ENCODE data around the gene DCST1.

DCST1 gene

DNA sequence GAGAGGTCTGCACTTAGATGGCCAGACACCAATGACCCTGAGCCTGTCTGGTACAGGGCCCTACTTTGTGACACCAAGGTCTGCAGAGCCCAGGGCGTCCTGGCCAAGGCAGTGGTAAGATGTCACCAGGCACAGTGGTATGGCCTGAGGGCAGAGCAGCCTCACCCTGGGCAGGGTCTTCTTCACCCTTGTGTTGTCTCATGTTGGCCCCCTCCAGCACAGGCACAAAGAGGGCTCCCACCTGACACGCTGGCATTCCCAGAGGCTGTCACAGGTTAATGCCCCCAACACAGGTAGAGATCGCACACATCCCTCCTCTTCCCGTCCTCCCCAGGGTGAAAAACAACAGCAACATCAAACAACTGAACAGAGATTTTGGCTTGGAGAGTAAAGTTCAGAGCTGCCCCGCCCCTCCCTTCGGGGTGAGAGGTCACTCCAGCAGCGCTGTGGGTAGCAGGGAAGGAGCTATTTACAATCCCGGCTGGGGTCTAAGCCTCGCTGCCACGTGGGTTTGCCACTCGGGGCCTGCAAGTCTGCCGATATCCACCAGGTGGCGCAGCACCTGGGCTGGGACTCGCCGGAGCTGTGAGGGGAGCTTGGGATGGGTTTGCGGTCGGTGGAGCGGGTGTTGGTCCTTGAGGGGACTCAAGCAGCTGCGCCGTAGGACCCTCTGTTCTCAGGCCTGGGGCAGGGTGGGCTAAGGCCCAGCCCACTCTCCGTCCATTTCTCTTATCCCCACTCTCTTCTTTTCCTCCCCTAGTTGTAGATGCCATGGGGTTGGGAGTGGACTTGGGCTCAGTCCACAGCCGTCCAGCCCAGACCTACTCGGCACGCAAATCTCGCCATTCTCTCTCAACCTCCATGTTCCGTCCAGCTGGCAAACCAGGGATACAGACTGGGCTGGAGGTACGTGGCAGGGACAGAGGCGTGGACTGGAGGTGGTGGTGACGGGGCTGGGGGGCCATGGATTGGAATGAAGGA lies 57.7 kb downstream of the DCST1 start:
- Histone ChIP-seq H3K4me1 (peaks cover 62% of the 10 kb centered on the region), H3K4me3 (no peak overlapping the region), H4K20me1 (no peaks in the 10 kb centered on the region), H3K9me3 (no peaks in the 10 kb centered on the region), H3K4me2 (peak overlapping the region; percentile 78), H3K9ac (peak overlapping the region; percentile 36; the same call in 1 of the 2 replicates), H3K27me3 (no peaks in the 10 kb centered on the region), H3K27ac (peak overlapping the region; percentile 47; the same call in 1 of the 2 replicates), H3K36me3 (no peaks in the 10 kb centered on the region)
- TF ChIP-seq Cebpa-rat (IDR thresholded peaks at IDR 0.05): no peak

- no peak overlapping the region for H3K27ac ChIP-seq
- no peaks in the 10 kb centered on the region for H3K36me3 ChIP-seq
Measured at GRCh38 chr1:155092131-155092530, 58.5 kb downstream of the DCST1 start.

GRCh38 chr1:155092641-155093040 lies 59.0 kb downstream of the DCST1 start:
- no peak overlapping the region for H3K9ac ChIP-seq
- no peak overlapping the region for H3K4me3 ChIP-seq
- H3K9me3 ChIP-seq: no peaks in the 10 kb centered on the region
- H3K4me1 ChIP-seq: peaks cover 49% of the 10 kb centered on the region
- no peak for TF ChIP-seq Cebpa-rat (IDR thresholded peaks at IDR 0.05)
- peak overlapping the region; percentile 78 for H3K4me2 ChIP-seq
- no peak overlapping the region for H3K27ac ChIP-seq
- H4K20me1 ChIP-seq: no peaks in the 10 kb centered on the region
- H3K27me3 ChIP-seq: no peaks in the 10 kb centered on the region
- no peaks in the 10 kb centered on the region for H3K36me3 ChIP-seq

More at GRCh38 chr1:155092131-155092530, 58.5 kb downstream of the DCST1 start:
- Histone ChIP-seq H4K20me1 (no peaks in the 10 kb centered on the region), H3K9me3 (no peaks in the 10 kb centered on the region), H3K4me1 (peaks cover 54% of the 10 kb centered on the region), H3K27me3 (no peaks in the 10 kb centered on the region), H3K4me2 (peak overlapping the region; percentile 78), H3K9ac (no peak overlapping the region), H3K4me3 (no peak overlapping the region)
- TF ChIP-seq Cebpa-rat (IDR thresholded peaks at IDR 0.05): no peak

DNA sequence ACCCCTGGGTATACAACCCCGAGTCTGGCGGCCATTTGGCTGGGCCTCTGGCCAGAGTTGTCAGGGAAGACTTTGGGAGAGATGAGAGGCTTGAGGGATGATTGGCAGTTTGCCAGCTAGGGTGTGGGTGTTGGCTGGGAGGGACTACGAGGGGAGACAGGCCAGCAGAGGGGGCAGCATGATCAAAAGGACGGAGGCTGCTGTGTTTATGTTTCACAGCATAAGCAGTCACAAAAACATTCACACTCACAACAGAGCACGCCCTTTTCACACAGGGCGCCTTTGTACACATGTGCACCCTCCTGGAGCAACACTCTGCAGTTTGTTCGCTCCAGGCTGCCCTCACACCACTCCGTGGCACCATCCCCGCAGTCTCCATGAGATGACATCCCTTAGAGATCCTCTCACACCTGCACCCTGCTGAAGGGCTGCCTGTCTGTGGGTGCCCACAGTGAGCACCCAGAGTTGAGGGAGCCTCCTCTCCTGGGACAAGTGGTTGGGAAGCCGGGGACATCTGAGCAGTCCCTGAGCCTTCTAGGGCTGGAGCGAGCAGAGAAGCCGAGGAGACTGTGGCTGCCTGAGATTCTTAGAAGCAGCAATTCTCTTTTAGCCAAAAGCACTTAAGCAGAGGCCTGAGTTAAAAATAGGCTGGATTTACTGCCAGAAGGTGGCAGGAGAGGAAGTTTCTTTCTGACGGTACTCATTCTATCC lies 60.4 kb downstream of the DCST1 start:
- H3K27ac ChIP-seq: peak overlapping the region; percentile 35
- TF ChIP-seq Cebpa-rat (IDR thresholded peaks at IDR 0.05): no peak
- no peaks in the 10 kb centered on the region for H3K9me3 ChIP-seq
- H3K27me3 ChIP-seq: no peaks in the 10 kb centered on the region
- peaks cover 47% of the 10 kb centered on the region for H3K4me1 ChIP-seq
- peak overlapping the region; percentile 78 for H3K4me2 ChIP-seq
- H3K36me3 ChIP-seq: no peaks in the 10 kb centered on the region
- no peak overlapping the region for H3K4me3 ChIP-seq
- peak overlapping the region; percentile 52 for H3K9ac ChIP-seq
- no peaks in the 10 kb centered on the region for H4K20me1 ChIP-seq

DNA sequence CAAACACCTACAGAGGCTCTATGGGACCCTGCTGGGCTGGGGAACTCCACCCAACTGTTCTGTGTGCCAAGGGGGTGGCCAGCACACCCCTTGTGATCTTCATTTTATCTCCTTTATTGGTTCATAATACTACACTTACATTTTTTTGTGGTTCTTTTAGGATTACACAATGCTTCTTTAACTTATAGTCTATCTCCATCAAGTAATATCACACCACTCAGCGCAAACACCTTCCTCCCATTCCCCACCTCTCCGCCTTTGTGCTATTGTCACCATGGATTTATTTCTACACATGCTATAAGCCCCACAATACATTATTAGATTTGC lies 61.0 kb downstream of the DCST1 start:
- H3K4me3 ChIP-seq: no peak overlapping the region
- H3K27ac ChIP-seq: peak overlapping the region; percentile 35
- no peaks in the 10 kb centered on the region for H3K9me3 ChIP-seq
- no peaks in the 10 kb centered on the region for H3K27me3 ChIP-seq
- peak overlapping the region; percentile 52 for H3K9ac ChIP-seq
- H3K4me1 ChIP-seq: peaks cover 47% of the 10 kb centered on the region
- peak overlapping the region; percentile 78 for H3K4me2 ChIP-seq
- H3K36me3 ChIP-seq: no peaks in the 10 kb centered on the region
- no peak for TF ChIP-seq Cebpa-rat (IDR thresholded peaks at IDR 0.05)
- H4K20me1 ChIP-seq: no peaks in the 10 kb centered on the region

- Histone ChIP-seq H3K4me3 (no peak overlapping the region), H3K9ac (no peak overlapping the region), H3K27me3 (no peaks in the 10 kb centered on the region), H3K36me3 (no peaks in the 10 kb centered on the region), H3K4me1 (peaks cover 34% of the 10 kb centered on the region), H3K9me3 (no peaks in the 10 kb centered on the region), H3K4me2 (no peak overlapping the region), H4K20me1 (no peaks in the 10 kb centered on the region), H3K27ac (no peak overlapping the region)
- TF ChIP-seq Cebpa-rat (IDR thresholded peaks at IDR 0.05): no peak
Measured at GRCh38 chr1:155099331-155099730, 65.7 kb downstream of the DCST1 start.
